Ishikawa (cell line): ENCODE measurements around the gene ACTC1.

Experiments used
- CEBPB ChIP-seq: IDR thresholded peaks from 2 replicates; pipeline ENCODE4 v1.6.1; 2012
- CREB1 ChIP-seq: IDR thresholded peaks from 2 replicates; pipeline ENCODE4 v1.6.1; 2012; ENCODE audit warnings: low read depth
- EGR1 ChIP-seq: IDR thresholded peaks from 2 replicates; pipeline ENCODE4 v1.6.1; 2012
- EP300 ChIP-seq: IDR thresholded peaks from 2 replicates; pipeline ENCODE4 v1.6.1; 2012; ENCODE audit warnings: borderline replicate concordance
- MAX ChIP-seq: IDR thresholded peaks from 2 replicates; pipeline ENCODE4 v1.6.1; 2012
- RAD21 ChIP-seq: IDR thresholded peaks from 2 replicates; pipeline ENCODE4 v1.6.1; 2012; ENCODE audit warnings: low read depth
- TAF1 ChIP-seq: IDR thresholded peaks from 2 replicates; pipeline ENCODE4 v1.6.1; 2012; ENCODE audit warnings: low read depth, mild to moderate bottlenecking
- YY1 ChIP-seq: IDR thresholded peaks from 2 replicates; pipeline ENCODE4 v1.6.1; 2012; ENCODE audit warnings: low read depth
- TF ChIP-seq, protein P1 (sequence below): IDR thresholded peaks from 2 replicates; pipeline ENCODE4 v1.6.1; 2012; ENCODE audit warnings: low read depth, mild to moderate bottlenecking
- TF ChIP-seq, protein P2 (sequence below): IDR thresholded peaks from 2 replicates; pipeline ENCODE4 v1.6.1; 2012

GRCh38 chr15:34794590-34795206, 651 bp downstream of the ACTC1 start:
- TF ChIP-seq MAX: no peak
- TF ChIP-seq, protein P1, sequence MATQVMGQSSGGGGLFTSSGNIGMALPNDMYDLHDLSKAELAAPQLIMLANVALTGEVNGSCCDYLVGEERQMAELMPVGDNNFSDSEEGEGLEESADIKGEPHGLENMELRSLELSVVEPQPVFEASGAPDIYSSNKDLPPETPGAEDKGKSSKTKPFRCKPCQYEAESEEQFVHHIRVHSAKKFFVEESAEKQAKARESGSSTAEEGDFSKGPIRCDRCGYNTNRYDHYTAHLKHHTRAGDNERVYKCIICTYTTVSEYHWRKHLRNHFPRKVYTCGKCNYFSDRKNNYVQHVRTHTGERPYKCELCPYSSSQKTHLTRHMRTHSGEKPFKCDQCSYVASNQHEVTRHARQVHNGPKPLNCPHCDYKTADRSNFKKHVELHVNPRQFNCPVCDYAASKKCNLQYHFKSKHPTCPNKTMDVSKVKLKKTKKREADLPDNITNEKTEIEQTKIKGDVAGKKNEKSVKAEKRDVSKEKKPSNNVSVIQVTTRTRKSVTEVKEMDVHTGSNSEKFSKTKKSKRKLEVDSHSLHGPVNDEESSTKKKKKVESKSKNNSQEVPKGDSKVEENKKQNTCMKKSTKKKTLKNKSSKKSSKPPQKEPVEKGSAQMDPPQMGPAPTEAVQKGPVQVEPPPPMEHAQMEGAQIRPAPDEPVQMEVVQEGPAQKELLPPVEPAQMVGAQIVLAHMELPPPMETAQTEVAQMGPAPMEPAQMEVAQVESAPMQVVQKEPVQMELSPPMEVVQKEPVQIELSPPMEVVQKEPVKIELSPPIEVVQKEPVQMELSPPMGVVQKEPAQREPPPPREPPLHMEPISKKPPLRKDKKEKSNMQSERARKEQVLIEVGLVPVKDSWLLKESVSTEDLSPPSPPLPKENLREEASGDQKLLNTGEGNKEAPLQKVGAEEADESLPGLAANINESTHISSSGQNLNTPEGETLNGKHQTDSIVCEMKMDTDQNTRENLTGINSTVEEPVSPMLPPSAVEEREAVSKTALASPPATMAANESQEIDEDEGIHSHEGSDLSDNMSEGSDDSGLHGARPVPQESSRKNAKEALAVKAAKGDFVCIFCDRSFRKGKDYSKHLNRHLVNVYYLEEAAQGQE: no peak
- TF ChIP-seq YY1: no peak
- TF ChIP-seq RAD21: no peak
- TF ChIP-seq, protein P2, sequence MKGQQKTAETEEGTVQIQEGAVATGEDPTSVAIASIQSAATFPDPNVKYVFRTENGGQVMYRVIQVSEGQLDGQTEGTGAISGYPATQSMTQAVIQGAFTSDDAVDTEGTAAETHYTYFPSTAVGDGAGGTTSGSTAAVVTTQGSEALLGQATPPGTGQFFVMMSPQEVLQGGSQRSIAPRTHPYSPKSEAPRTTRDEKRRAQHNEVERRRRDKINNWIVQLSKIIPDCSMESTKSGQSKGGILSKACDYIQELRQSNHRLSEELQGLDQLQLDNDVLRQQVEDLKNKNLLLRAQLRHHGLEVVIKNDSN: no peak
- no peak for TF ChIP-seq CEBPB
- TF ChIP-seq EP300: no peak
- TF ChIP-seq CREB1: no peak
- no peak for TF ChIP-seq EGR1
- TF ChIP-seq TAF1: no peak
